GM12874 (cell line): ENCODE results near the gene DPPA3.

ENCODE experiments used
- TF ChIP-seq, protein P1 (sequence below): IDR thresholded peaks from 2 replicates; pipeline ENCODE4 v1.5.1; 2011; ENCODE audit warnings: low read depth, mild to moderate bottlenecking, control low read depth, low read length, moderate library complexity; ENCODE audit not compliant: insufficient read depth

The DPPA3 gene

DNA sequence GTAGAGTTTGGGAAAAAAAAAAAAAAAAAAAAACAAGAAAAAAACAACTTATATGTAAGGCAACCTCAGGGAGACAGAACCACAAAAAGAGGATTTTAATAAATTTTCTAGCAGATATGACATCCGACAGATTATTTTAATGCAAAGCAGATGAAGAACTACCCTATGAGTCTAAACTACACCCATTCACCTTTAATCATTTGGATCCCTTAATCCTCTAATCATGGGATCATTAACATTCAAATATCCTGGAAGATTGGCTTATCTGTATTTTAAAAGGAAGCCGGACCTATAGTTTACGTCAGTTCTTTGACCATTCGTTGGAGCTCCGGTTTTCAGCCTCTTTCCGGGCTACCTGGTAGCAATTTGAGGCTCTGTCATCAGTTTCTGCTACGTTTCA, at the start of gene DPPA3:
TSS of gene DPPA3 (plus strand) at position 301 of the 400 bp plus-strand sequence. CDS start 138 bp downstream, outside the sequence.
- TF ChIP-seq, protein P1, sequence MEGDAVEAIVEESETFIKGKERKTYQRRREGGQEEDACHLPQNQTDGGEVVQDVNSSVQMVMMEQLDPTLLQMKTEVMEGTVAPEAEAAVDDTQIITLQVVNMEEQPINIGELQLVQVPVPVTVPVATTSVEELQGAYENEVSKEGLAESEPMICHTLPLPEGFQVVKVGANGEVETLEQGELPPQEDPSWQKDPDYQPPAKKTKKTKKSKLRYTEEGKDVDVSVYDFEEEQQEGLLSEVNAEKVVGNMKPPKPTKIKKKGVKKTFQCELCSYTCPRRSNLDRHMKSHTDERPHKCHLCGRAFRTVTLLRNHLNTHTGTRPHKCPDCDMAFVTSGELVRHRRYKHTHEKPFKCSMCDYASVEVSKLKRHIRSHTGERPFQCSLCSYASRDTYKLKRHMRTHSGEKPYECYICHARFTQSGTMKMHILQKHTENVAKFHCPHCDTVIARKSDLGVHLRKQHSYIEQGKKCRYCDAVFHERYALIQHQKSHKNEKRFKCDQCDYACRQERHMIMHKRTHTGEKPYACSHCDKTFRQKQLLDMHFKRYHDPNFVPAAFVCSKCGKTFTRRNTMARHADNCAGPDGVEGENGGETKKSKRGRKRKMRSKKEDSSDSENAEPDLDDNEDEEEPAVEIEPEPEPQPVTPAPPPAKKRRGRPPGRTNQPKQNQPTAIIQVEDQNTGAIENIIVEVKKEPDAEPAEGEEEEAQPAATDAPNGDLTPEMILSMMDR = no peak

GRCh38 chr12:7661741-7662140, 49.5 kb upstream of the DPPA3 start:
- TF ChIP-seq, protein P1 = no peak

DNA sequence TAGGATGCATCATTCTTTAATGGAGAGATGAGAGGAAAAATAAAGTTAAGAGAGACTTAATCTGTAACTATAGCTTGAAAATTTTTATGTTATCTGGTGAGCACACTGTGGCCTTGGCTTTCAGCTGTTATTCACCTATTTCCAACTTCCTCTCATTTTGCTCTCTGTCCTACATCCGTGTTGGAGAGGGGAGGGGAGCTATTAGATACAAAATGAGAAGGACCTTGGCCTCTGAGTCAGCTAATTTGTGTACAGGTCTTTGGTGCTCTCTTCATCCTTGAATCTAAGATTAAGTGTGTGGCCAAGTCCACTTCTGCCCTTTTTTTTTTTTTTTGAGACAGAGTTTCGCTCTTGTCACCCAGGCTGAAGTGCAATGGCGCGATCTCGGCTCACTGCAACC, 44.6 kb upstream of the DPPA3 start:
- TF ChIP-seq, protein P1 = no peak

DNA sequence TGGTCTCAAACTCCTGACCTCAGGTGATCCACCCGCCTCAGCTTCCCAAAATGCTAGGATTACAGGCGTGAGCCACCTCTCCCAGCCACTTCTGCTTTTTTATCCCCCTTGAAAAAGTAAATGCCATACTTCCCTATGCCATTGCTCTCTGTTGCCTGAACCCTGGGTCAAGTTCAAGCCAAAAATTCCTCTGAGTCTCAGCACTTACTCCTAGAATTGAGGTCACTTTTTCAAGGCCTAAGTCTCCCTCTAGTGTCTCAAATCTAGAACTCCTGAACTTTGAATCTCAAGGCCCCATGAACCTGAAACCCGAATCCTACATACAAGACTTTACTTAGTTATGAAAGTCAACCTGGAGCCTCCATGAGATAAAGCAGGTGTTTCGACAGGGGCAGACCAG, 44.1 kb upstream of the DPPA3 start:
- TF ChIP-seq, protein P1 = 0 out of 2 replicates have a peak, but pooled peaks have one; percentile 11

- TF ChIP-seq, protein P1 = no peak
Observed at GRCh38 chr12:7668171-7668570, 43.1 kb upstream of the DPPA3 start.

GRCh38 chr12:7677432-7677888, 33.8 kb upstream of the DPPA3 start:
- TF ChIP-seq, protein P1 = peak; percentile 24; the same call in 1 of the 2 replicates

- TF ChIP-seq, protein P1 = no peak
Observed at GRCh38 chr12:7678744-7679143, 32.5 kb upstream of the DPPA3 start.
